Measurements from ENCODE around the gene RSBN1L.

Gene RSBN1L

GRCh38 chr7:77702968-77703472 lies 6.8 kb downstream of the RSBN1L start:
- TF ChIP-seq CTCF (IDR thresholded peaks at IDR 0.05), result no peak

- no peak for TF ChIP-seq CTCF (IDR thresholded peaks at IDR 0.05)
Observed at GRCh38 chr7:77707504-77707992, 11.3 kb downstream of the RSBN1L start.

GRCh38 chr7:77710067-77710466 lies 13.8 kb downstream of the RSBN1L start:
- TF ChIP-seq CTCF (IDR thresholded peaks at IDR 0.05), result no peak

- no peak for TF ChIP-seq CTCF (IDR thresholded peaks at IDR 0.05)
Observed at GRCh38 chr7:77710861-77711260, 14.6 kb downstream of the RSBN1L start.

GRCh38 chr7:77714195-77714594 lies 17.9 kb downstream of the RSBN1L start:
- TF ChIP-seq CTCF (IDR thresholded peaks at IDR 0.05), result no peak

- no peak for TF ChIP-seq CTCF (IDR thresholded peaks at IDR 0.05)
Observed at GRCh38 chr7:77716804-77717203, 20.5 kb downstream of the RSBN1L start.

GRCh38 chr7:77727527-77727926 lies 31.3 kb downstream of the RSBN1L start:
- no peak for TF ChIP-seq CTCF (IDR thresholded peaks at IDR 0.05)
